ENCODE data around the gene THOC2.
"Not testable (repeated sequence)": the region's sequence is repeated elsewhere in the genome, so short reads cannot be mapped to it uniquely, and the experiment has no call there.

DNA sequence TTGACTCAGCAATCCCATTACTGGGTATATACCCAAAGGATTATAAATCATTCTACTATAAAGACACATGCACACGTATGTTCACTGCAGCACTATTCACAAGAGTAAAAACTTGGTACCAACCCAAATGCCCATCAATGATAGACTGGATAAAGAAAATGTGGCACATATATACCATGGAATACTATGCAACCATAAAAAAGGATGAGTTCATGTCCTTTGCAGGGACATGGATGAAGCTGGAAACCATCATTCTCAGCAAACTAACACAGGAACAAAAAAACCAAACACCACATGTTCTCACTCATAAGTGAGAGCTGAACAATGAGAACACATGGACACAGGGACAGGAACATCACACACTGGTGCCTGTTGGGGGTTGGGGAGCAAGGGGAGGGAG, 10.7 kb downstream of the THOC2 start:
- TF ChIP-seq, protein P1, sequence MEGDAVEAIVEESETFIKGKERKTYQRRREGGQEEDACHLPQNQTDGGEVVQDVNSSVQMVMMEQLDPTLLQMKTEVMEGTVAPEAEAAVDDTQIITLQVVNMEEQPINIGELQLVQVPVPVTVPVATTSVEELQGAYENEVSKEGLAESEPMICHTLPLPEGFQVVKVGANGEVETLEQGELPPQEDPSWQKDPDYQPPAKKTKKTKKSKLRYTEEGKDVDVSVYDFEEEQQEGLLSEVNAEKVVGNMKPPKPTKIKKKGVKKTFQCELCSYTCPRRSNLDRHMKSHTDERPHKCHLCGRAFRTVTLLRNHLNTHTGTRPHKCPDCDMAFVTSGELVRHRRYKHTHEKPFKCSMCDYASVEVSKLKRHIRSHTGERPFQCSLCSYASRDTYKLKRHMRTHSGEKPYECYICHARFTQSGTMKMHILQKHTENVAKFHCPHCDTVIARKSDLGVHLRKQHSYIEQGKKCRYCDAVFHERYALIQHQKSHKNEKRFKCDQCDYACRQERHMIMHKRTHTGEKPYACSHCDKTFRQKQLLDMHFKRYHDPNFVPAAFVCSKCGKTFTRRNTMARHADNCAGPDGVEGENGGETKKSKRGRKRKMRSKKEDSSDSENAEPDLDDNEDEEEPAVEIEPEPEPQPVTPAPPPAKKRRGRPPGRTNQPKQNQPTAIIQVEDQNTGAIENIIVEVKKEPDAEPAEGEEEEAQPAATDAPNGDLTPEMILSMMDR (IDR thresholded peaks at IDR 0.05), result not testable (repeated sequence)
- not testable (repeated sequence) for TF ChIP-seq POLR2A (IDR thresholded peaks at IDR 0.05)
